ENCODE data around the gene TMEM164.
A peak's percentile ranks its signal among the peaks of the same experiment; 100 is the strongest.

Gene TMEM164

GRCh38 chrX:110162131-110162530, 159.2 kb downstream of the TMEM164 start:
- no peaks in the 10 kb centered on the region for H3K27me3 ChIP-seq (ENCODE audit: insufficient read depth, low read depth)
- H4K20me1 ChIP-seq (ENCODE audit: insufficient read depth), result no peaks in the 10 kb centered on the region
- no peak overlapping the region for H3K4me2 ChIP-seq
- H3K27ac ChIP-seq, result no peak overlapping the region
- H3K79me2 ChIP-seq (ENCODE audit: insufficient read depth, low read depth), result no peaks in the 10 kb centered on the region
- no peaks in the 10 kb centered on the region for H3K36me3 ChIP-seq (ENCODE audit: insufficient read depth)
- peaks cover 26% of the 10 kb centered on the region for H3K4me1 ChIP-seq (ENCODE audit: low read depth, poor library complexity, severe bottlenecking)
- no peak overlapping the region for H2AFZ ChIP-seq (ENCODE audit: low read depth)
- H3K9ac ChIP-seq, result no peak overlapping the region
- H3K4me3 ChIP-seq (IDR thresholded peaks at IDR 0.05; ENCODE audit: insufficient read depth, low read depth, low read length), result no peak overlapping the region
- TF ChIP-seq CTCF (conservative IDR thresholded peaks at IDR 0.05; ENCODE audit: low read depth, low read length), result no peak

GRCh38 chrX:110162867-110163266, 160.0 kb downstream of the TMEM164 start:
- Histone ChIP-seq H4K20me1 (ENCODE audit: insufficient read depth) (no peaks in the 10 kb centered on the region), H3K4me2 (no peak overlapping the region), H3K36me3 (ENCODE audit: insufficient read depth) (no peaks in the 10 kb centered on the region), H2AFZ (ENCODE audit: low read depth) (no peak overlapping the region), H3K27ac (no peak overlapping the region), H3K27me3 (ENCODE audit: insufficient read depth, low read depth) (no peaks in the 10 kb centered on the region), H3K4me1 (ENCODE audit: low read depth, poor library complexity, severe bottlenecking) (peaks cover 26% of the 10 kb centered on the region), H3K4me3 (IDR thresholded peaks at IDR 0.05; ENCODE audit: insufficient read depth, low read depth, low read length) (no peak overlapping the region), H3K9ac (no peak overlapping the region), H3K79me2 (ENCODE audit: insufficient read depth, low read depth) (no peaks in the 10 kb centered on the region)
- no peak for TF ChIP-seq CTCF (conservative IDR thresholded peaks at IDR 0.05; ENCODE audit: low read depth, low read length)

GRCh38 chrX:110163488-110163887, 160.6 kb downstream of the TMEM164 start:
- Histone ChIP-seq H3K4me1 (ENCODE audit: low read depth, poor library complexity, severe bottlenecking) (peaks cover 26% of the 10 kb centered on the region), H3K27ac (no peak overlapping the region), H3K36me3 (ENCODE audit: insufficient read depth) (no peaks in the 10 kb centered on the region), H3K4me3 (IDR thresholded peaks at IDR 0.05; ENCODE audit: insufficient read depth, low read depth, low read length) (no peak overlapping the region), H3K4me2 (no peak overlapping the region), H3K9ac (no peak overlapping the region), H2AFZ (ENCODE audit: low read depth) (no peak overlapping the region), H3K27me3 (ENCODE audit: insufficient read depth, low read depth) (no peaks in the 10 kb centered on the region), H3K79me2 (ENCODE audit: insufficient read depth, low read depth) (no peaks in the 10 kb centered on the region), H4K20me1 (ENCODE audit: insufficient read depth) (no peaks in the 10 kb centered on the region)
- no peak for TF ChIP-seq CTCF (conservative IDR thresholded peaks at IDR 0.05; ENCODE audit: low read depth, low read length)

GRCh38 chrX:110167952-110168451, 165.1 kb downstream of the TMEM164 start:
- Histone ChIP-seq H3K9ac (no peak overlapping the region), H4K20me1 (ENCODE audit: insufficient read depth) (no peaks in the 10 kb centered on the region), H3K79me2 (ENCODE audit: insufficient read depth, low read depth) (no peaks in the 10 kb centered on the region), H3K36me3 (ENCODE audit: insufficient read depth) (no peaks in the 10 kb centered on the region), H3K4me1 (ENCODE audit: low read depth, poor library complexity, severe bottlenecking) (no peaks in the 10 kb centered on the region), H3K4me2 (no peak overlapping the region), H3K27me3 (ENCODE audit: insufficient read depth, low read depth) (no peaks in the 10 kb centered on the region), H3K27ac (no peak overlapping the region), H3K4me3 (IDR thresholded peaks at IDR 0.05; ENCODE audit: insufficient read depth, low read depth, low read length) (no peak overlapping the region), H2AFZ (ENCODE audit: low read depth) (no peak overlapping the region)
- peak; percentile 67 for TF ChIP-seq CTCF (conservative IDR thresholded peaks at IDR 0.05; ENCODE audit: low read depth, low read length)

All from KMS-11 (cell line).